PC-3 (cell line): ENCODE measurements around the gene FFAR1. TPM values are rescaled to one million over a fixed set of nuclear protein-coding genes. Genes with fewer than 3 reads are reported as not detected.

Source experiments
- ATAC-seq: fragments of 200-7000 bp; cut with Tn5 transposase; 2 replicates; pipeline ENCODE4 v1.9.1; 2020; ENCODE audit warnings: mild to moderate bottlenecking, moderate library complexity
- BruUV-seq: library from RNA; stranded (reverse); fragments of 400-500 nt; replicated peaks from 2 replicates; lab custom pipeline; 2021; lab: Mats Ljungman, UMichigan
- CTCF ChIA-PET: fragments of 300-600 bp; sonication (Branson Sonifier 250); formaldehyde crosslinking; loops from one replicate; lab custom pipeline; 2022; ENCODE audit warnings: antibody characterized with exemption; lab: Charles Lee
- POLR2A ChIA-PET: fragments of 300-600 bp; sonication (Branson Sonifier 250); formaldehyde crosslinking; loops from one replicate; lab custom pipeline; 2022; ENCODE audit warnings: antibody characterized with exemption; ENCODE audit not compliant: unreplicated experiment; lab: Charles Lee
- DNase-seq: peaks from one replicate; pipeline ENCODE4 v3.0.0-alpha.2; 2015
- H2AFZ ChIP-seq: fragments of 300-600 bp; sonication (generic); 2 replicates; pipeline ENCODE4 v1.6.0; 2016; ENCODE audit warnings: antibody characterized with exemption, low read length
- H3F3A ChIP-seq: fragments of 300-600 bp; sonication (generic); one replicate; pipeline ENCODE4 v1.6.0; 2017; ENCODE audit warnings: antibody characterized with exemption, low read length, control low read depth, mild to moderate bottlenecking; ENCODE audit not compliant: unreplicated experiment
- H3K27ac ChIP-seq: fragments of 300-600 bp; sonication (generic); 2 replicates; pipeline ENCODE4 v1.5.1; 2016; ENCODE audit warnings: mild to moderate bottlenecking, low read length
- H3K27me3 ChIP-seq: fragments of 300-600 bp; sonication (generic); 2 replicates; pipeline ENCODE4 v1.6.1; 2016; ENCODE audit warnings: low read length, mixed read lengths
- H3K36me3 ChIP-seq: fragments of 300-600 bp; sonication (generic); 2 replicates; pipeline ENCODE4 v1.6.1; 2016; ENCODE audit warnings: low read depth, mixed run types, low read length, mixed read lengths
- H3K4me1 ChIP-seq: fragments of 300-600 bp; sonication (generic); 2 replicates; pipeline ENCODE4 v1.5.1; 2016; ENCODE audit warnings: low read length; ENCODE audit not compliant: insufficient read depth
- H3K4me2 ChIP-seq: fragments of 300-600 bp; sonication (generic); 2 replicates; pipeline ENCODE4 v1.6.0; 2016; ENCODE audit warnings: low read length
- H3K4me3 ChIP-seq: fragments of 300-600 bp; sonication (generic); 2 replicates; pipeline ENCODE4 v1.5.1; 2016; ENCODE audit warnings: mild to moderate bottlenecking, low read length, mixed read lengths
- H3K79me2 ChIP-seq: fragments of 300-600 bp; sonication (generic); 2 replicates; pipeline ENCODE4 v1.6.1; 2017; ENCODE audit warnings: low read length, mixed read lengths
- H3K9ac ChIP-seq: fragments of 300-600 bp; sonication (generic); 2 replicates; pipeline ENCODE4 v1.6.0; 2016; ENCODE audit warnings: mild to moderate bottlenecking, low read length
- H3K9me2 ChIP-seq: fragments of 300-600 bp; sonication (generic); replicated peaks from 2 replicates; pipeline ENCODE4 v1.6.1; 2016; ENCODE audit warnings: mixed run types, low read length, mixed read lengths
- H3K9me3 ChIP-seq: fragments of 300-600 bp; sonication (generic); 2 replicates; pipeline ENCODE4 v1.6.1; 2016; ENCODE audit warnings: low read length, mixed read lengths
- H4K20me1 ChIP-seq: fragments of 300-600 bp; sonication (generic); 2 replicates; pipeline ENCODE4 v1.6.1; 2016; ENCODE audit warnings: low read length, mixed read lengths
- EZH2 ChIP-seq: fragments of 300-600 bp; sonication (generic); IDR thresholded peaks from one replicate; pipeline ENCODE4 v1.6.1; 2017; ENCODE audit warnings: antibody characterized with exemption, mild to moderate bottlenecking, low read length; ENCODE audit not compliant: unreplicated experiment
- EZH2phosphoT487 ChIP-seq: fragments of 300-600 bp; sonication (generic); IDR thresholded peaks from 2 replicates; pipeline ENCODE4 v1.6.1; 2018; ENCODE audit warnings: mild to moderate bottlenecking, antibody characterized with exemption, low read length, borderline replicate concordance
- intact Hi-C: fragments of 100-400 bp; cut with micrococcal nuclease; formaldehyde crosslinking; loops from 2 replicates; pipeline ENCODE4 v1.9.0; 2023
- total RNA-seq: library from RNA; depleted of rRNA; stranded (reverse); fragments of >200 nt; gene quantifications from 2 replicates; pipeline ENCODE4 v1.2.3, GENCODE V29; 2014
- TF ChIP-seq, protein P1 (sequence below): fragments of 300-600 bp; sonication (generic); conservative IDR thresholded peaks from 2 replicates; pipeline ENCODE4 v1.5.1; 2017; ENCODE audit warnings: antibody characterized with exemption, low read depth, mild to moderate bottlenecking, low read length

FFAR1 gene
- total RNA-seq, 1 experiment from 2014 or later: not detected

DNA sequence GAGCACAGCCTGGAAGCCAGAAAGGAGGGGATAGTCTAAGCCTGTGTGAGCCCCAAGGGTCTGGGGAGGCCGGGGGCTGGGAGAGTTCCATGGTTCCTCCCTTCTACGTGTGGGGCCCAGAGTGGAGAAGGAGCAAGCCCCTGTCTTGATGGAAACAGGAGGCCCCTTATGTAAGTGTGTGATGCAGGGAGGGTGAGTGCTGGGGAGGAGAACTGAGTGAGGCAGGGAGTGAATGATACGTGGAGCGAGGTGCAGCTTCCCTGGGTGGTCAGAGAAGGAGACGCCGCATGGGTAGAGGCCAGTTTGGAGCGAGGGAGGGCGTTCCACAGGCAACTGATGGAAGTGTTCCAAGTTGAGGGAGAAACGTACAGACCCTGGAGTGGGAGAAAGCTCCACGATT lies 39.8 kb upstream of the FFAR1 start:
- DNase-seq (no peak), ATAC-seq (no peak)
- Histone ChIP-seq H3K27ac (no peak overlapping the region), H3K9me2 (no peaks in the 10 kb centered on the region), H4K20me1 (no peaks in the 10 kb centered on the region), H3K4me1 (no peaks in the 10 kb centered on the region), H3K9ac (no peak overlapping the region), H3K4me2 (no peak overlapping the region), H3K4me3 (no peak overlapping the region), H3K27me3 (no peaks in the 10 kb centered on the region), H3K9me3 (no peaks in the 10 kb centered on the region), H3K36me3 (no peaks in the 10 kb centered on the region), H2AFZ (no peak overlapping the region), H3K79me2 (no peaks in the 10 kb centered on the region), H3F3A (no peaks in the 10 kb centered on the region)
- intact Hi-C loops: no loop called here
- CTCF ChIA-PET: no interaction called here
- no TSS peak for BruUV-seq
- no peak for TF ChIP-seq EZH2phosphoT487
- no peak for TF ChIP-seq EZH2
- TF ChIP-seq, protein P1, sequence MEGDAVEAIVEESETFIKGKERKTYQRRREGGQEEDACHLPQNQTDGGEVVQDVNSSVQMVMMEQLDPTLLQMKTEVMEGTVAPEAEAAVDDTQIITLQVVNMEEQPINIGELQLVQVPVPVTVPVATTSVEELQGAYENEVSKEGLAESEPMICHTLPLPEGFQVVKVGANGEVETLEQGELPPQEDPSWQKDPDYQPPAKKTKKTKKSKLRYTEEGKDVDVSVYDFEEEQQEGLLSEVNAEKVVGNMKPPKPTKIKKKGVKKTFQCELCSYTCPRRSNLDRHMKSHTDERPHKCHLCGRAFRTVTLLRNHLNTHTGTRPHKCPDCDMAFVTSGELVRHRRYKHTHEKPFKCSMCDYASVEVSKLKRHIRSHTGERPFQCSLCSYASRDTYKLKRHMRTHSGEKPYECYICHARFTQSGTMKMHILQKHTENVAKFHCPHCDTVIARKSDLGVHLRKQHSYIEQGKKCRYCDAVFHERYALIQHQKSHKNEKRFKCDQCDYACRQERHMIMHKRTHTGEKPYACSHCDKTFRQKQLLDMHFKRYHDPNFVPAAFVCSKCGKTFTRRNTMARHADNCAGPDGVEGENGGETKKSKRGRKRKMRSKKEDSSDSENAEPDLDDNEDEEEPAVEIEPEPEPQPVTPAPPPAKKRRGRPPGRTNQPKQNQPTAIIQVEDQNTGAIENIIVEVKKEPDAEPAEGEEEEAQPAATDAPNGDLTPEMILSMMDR: no peak
- POLR2A ChIA-PET: no interaction called here

DNA sequence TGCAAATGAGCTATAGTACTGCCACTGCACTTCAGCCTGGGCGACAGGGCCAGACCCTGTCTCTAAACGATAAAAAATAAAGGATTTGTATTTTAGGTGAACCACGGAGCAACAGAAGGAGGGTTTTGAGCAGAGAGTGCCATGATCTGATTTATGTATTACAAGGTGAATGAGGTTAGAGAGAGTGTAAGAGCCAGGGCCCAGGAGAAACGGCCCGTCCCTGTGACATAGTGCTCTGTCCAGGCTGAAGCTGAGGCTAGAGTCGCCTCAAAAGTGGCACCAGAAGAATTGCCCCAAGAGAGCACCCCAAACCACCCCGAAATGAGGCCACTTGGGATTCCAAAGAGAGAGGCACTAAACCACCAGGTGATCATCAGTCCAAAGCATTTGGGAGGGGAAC lies 38.8 kb upstream of the FFAR1 start:
- Histone ChIP-seq H3K27ac (no peak overlapping the region), H3K4me1 (no peaks in the 10 kb centered on the region), H3K79me2 (no peaks in the 10 kb centered on the region), H3K27me3 (no peaks in the 10 kb centered on the region), H3K4me2 (no peak overlapping the region), H3F3A (no peaks in the 10 kb centered on the region), H2AFZ (no peak overlapping the region), H3K9me2 (no peaks in the 10 kb centered on the region), H3K9me3 (no peaks in the 10 kb centered on the region), H3K9ac (no peak overlapping the region), H4K20me1 (no peaks in the 10 kb centered on the region), H3K36me3 (no peaks in the 10 kb centered on the region), H3K4me3 (no peak overlapping the region)
- intact Hi-C loops: no loop called here
- CTCF ChIA-PET: no interaction called here
- TF ChIP-seq EZH2: no peak
- POLR2A ChIA-PET: no interaction called here
- BruUV-seq: no TSS peak
- DNase-seq (no peak), ATAC-seq (no peak)

DNA sequence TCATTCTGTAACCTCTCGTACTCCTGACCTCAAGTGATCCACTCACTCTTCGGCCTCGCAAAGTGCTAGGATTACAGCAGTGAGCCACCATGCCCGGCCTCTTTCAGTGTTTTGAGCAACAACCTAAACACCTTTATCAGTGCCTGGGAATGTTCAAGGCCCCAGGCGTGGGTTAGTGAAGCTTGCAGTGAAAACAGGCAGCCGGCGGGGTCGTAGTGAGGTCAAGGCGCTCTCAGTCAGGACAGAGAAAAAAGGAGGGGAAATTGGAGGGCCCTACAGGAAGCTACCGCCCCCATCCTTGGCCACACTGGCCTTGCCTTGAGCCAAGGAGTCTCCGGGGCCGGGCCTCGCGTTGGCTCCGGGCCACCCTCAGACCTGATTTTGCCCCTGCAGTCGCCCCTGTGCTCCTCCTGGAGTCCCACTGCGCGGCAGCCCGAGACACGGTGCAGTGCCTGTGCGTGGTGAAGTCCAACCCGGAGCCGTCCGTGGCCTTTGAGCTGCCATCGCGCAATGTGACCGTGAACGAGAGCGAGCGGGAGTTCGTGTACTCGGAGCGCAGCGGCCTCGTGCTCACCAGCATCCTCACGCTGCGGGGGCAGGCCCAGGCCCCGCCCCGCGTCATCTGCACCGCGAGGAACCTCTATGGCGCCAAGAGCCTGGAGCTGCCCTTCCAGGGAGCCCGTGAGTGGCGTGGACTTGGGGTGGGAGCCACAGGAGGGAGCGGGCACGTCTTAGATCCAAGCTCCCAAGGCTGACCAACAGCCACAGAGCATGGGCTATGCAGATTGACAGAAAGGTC lies 38.0 kb upstream of the FFAR1 start:
- BruUV-seq: no TSS peak

More for the DNA sequence above, 38.0 kb upstream of the FFAR1 start:
- ATAC-seq (no peak), DNase-seq (no peak)
- H3K9me2 ChIP-seq: no peaks in the 10 kb centered on the region
- no peak overlapping the region for H3K4me3 ChIP-seq
- TF ChIP-seq EZH2 (no peak), EZH2phosphoT487 (no peak)
- TF ChIP-seq, protein P1: no peak
- H3K4me1 ChIP-seq: no peaks in the 10 kb centered on the region
- H3K9me3 ChIP-seq: no peaks in the 10 kb centered on the region
- H3K27me3 ChIP-seq: no peaks in the 10 kb centered on the region
- ChIA-PET CTCF (no interaction called here), POLR2A (no interaction called here)
- no peak overlapping the region for H2AFZ ChIP-seq
- no peak overlapping the region for H3K9ac ChIP-seq
- H4K20me1 ChIP-seq: no peaks in the 10 kb centered on the region
- intact Hi-C loops: no loop called here
- no peaks in the 10 kb centered on the region for H3F3A ChIP-seq
- no peaks in the 10 kb centered on the region for H3K36me3 ChIP-seq
- H3K79me2 ChIP-seq: no peaks in the 10 kb centered on the region
- H3K27ac ChIP-seq: no peak overlapping the region
- no peak overlapping the region for H3K4me2 ChIP-seq
